Neural progenitor cell (in vitro differentiated cells): ENCODE measurements around the gene AUTS2.

Source experiments
- CTCF ChIP-seq: fragments of 200-600 bp; sonication (generic); IDR thresholded peaks from 2 replicates; pipeline ENCODE4 v1.5.1; 2017; ENCODE audit warnings: antibody characterized with exemption, mild to moderate bottlenecking
- EZH2phosphoT487 ChIP-seq: fragments of 200-600 bp; sonication (generic); IDR thresholded peaks from 2 replicates; pipeline ENCODE4 v1.6.1; 2017; ENCODE audit warnings: antibody characterized with exemption

GRCh38 chr7:69600710-69601519 lies 2.6 kb downstream of the AUTS2 start:
- TF ChIP-seq EZH2phosphoT487 (no peak), CTCF (no peak)
